Midbrain (tissue), 1 donor: Measurements from ENCODE around the gene LRRC63.
"Not testable (repeated sequence)": the region's sequence is repeated elsewhere in the genome, so short reads cannot be mapped to it uniquely, and the experiment has no call there.

Experiments used
- DNase-seq: peaks from one replicate; lab custom pipeline; 2025; lab: John Stamatoyannopoulos, UW

The LRRC63 gene

GRCh38 chr13:46211483-46212351 lies at the start of gene LRRC63:
Gene LRRC63 (plus strand): TSS chr13:46211928. CDS start chr13:46213035, 1,107 bp downstream.
- DNase-seq, result peak; percentile 82

- DNase-seq, result not testable (repeated sequence)
These were observed 49.0 kb upstream of the LRRC63 start for GRCh38 chr13:46162741-46163140.

GRCh38 chr13:46164661-46165060 lies 47.1 kb upstream of the LRRC63 start:
- no peak for DNase-seq

- DNase-seq, result no peak
These were observed 46.1 kb upstream of the LRRC63 start for GRCh38 chr13:46165485-46166223.

GRCh38 chr13:46166224-46166584 lies 45.5 kb upstream of the LRRC63 start:
- DNase-seq, result no peak

- no peak for DNase-seq
These were observed 44.6 kb upstream of the LRRC63 start for GRCh38 chr13:46166947-46167610.

GRCh38 chr13:46168341-46168740 lies 43.4 kb upstream of the LRRC63 start:
- no peak for DNase-seq

- DNase-seq, result no peak
These were observed 42.9 kb upstream of the LRRC63 start for GRCh38 chr13:46168783-46169182.

GRCh38 chr13:46169758-46170157 lies 42.0 kb upstream of the LRRC63 start:
- no peak for DNase-seq

GRCh38 chr13:46170268-46170667 lies 41.5 kb upstream of the LRRC63 start:
- no peak for DNase-seq

- no peak for DNase-seq
These were observed 41.0 kb upstream of the LRRC63 start for GRCh38 chr13:46170687-46171086.

GRCh38 chr13:46171217-46171616 lies 40.5 kb upstream of the LRRC63 start:
- no peak for DNase-seq

GRCh38 chr13:46171739-46172138 lies 40.0 kb upstream of the LRRC63 start:
- no peak for DNase-seq

- peak; percentile 45 for DNase-seq
These were observed 39.2 kb upstream of the LRRC63 start for GRCh38 chr13:46172531-46172991.

- DNase-seq, result no peak
These were observed 38.1 kb upstream of the LRRC63 start for GRCh38 chr13:46173656-46174055.

- peak; percentile 25 for DNase-seq
These were observed 35.0 kb upstream of the LRRC63 start for GRCh38 chr13:46176756-46177155.

GRCh38 chr13:46178143-46178542 lies 33.6 kb upstream of the LRRC63 start:
- DNase-seq, result no peak

- no peak for DNase-seq
These were observed 32.9 kb upstream of the LRRC63 start for GRCh38 chr13:46178821-46179220.

- DNase-seq, result peak; percentile 11
These were observed 32.2 kb upstream of the LRRC63 start for GRCh38 chr13:46179491-46179908.

- DNase-seq, result no peak
These were observed 31.6 kb upstream of the LRRC63 start for GRCh38 chr13:46179969-46180763.

GRCh38 chr13:46181377-46181839 lies 30.3 kb upstream of the LRRC63 start:
- no peak for DNase-seq
